ENCODE data around the gene FAM53A. TPM values are rescaled to one million over a fixed set of nuclear protein-coding genes. Genes with fewer than 3 reads are reported as not detected.

FAM53A gene
- total and polyA plus RNA-seq, 2 of the 4 experiments (the other 2 are of a cell fraction): 2.0 to 3.1 TPM

- TF ChIP-seq CTCF (conservative IDR thresholded peaks at IDR 0.05; ENCODE audit: low read depth, low read length): no peak
Observed at GRCh38 chr4:1627417-1628313, 56.4 kb downstream of the FAM53A start (continued).

GRCh38 chr4:1626941-1627340 lies 57.2 kb downstream of the FAM53A start:
- H3K4me3 ChIP-seq (ENCODE audit: insufficient read depth, low read depth, low read length): no peak overlapping the region
- no peaks in the 10 kb centered on the region for H3K36me3 ChIP-seq (ENCODE audit: control insufficient read depth, insufficient read depth, low read length)
- intact Hi-C loops (cut with micrococcal nuclease): no loop called here
- H4K91ac ChIP-seq (ENCODE audit: insufficient read depth, low read depth, low read length): no peak overlapping the region
- H2BK20ac ChIP-seq (ENCODE audit: low read depth, low read length): no peak overlapping the region
- dilution Hi-C loops (cut with HindIII; ENCODE audit: low sequenced_read_pairs, unreplicated experiment): no loop called here
- WGBS, 2 experiments (ENCODE audit: extremely low coverage in 2 of 2, insufficient read length in 1 of 2): 80% methylated on average over 1 of the region's 9 CpGs; no CpG with 5 or more reads in 1 of the 2 experiments
- no peak overlapping the region for H3K27ac ChIP-seq (ENCODE audit: insufficient read depth, low read length)
- H4K5ac ChIP-seq (ENCODE audit: low read depth, low read length): no peak overlapping the region
- POLR2A ChIA-PET (ENCODE audit: unreplicated experiment): no interaction called here
- no peak overlapping the region for H3K18ac ChIP-seq (ENCODE audit: low read depth, low read length)
- H2AK5ac ChIP-seq (ENCODE audit: low read depth, low read length): no peak overlapping the region
- H3K4me2 ChIP-seq (ENCODE audit: low read depth, low read length): no peak overlapping the region
- no peaks in the 10 kb centered on the region for H3K4me1 ChIP-seq (ENCODE audit: control insufficient read depth, insufficient read depth, low read length)
- CTCF ChIA-PET: no interaction called here
- no peak for DNase-seq
- H3K14ac ChIP-seq (replicated peaks; ENCODE audit: low read depth, low read length): no peak overlapping the region
- H3K9me3 ChIP-seq (ENCODE audit: control insufficient read depth, insufficient read depth, low read length): no peaks in the 10 kb centered on the region
- no peaks in the 10 kb centered on the region; the same call in 1 of the 2 replicates for H4K20me1 ChIP-seq (ENCODE audit: insufficient read depth, low read length)
- BruUV-seq (replicated peaks): no TSS peak
- no peak overlapping the region for H2AFZ ChIP-seq (replicated peaks; ENCODE audit: low read length, poor library complexity)
- H2BK15ac ChIP-seq (ENCODE audit: low read depth, low read length): no peak overlapping the region
- no peak overlapping the region for H3K9ac ChIP-seq (ENCODE audit: low read depth, low read length)
- H3K79me1 ChIP-seq (ENCODE audit: low read depth in 1 of 2, low read length in 2 of 2): no peaks in the 10 kb centered on the region
- H2BK120ac ChIP-seq (ENCODE audit: low read depth, low read length): no peak overlapping the region
- no peak for ATAC-seq (ENCODE audit: low read depth)
- no peak overlapping the region for H3K4ac ChIP-seq (ENCODE audit: low read depth, low read length)
- H3K56ac ChIP-seq (ENCODE audit: extremely low read depth, insufficient read depth, low read length): no peak overlapping the region
- no peak overlapping the region for H4K8ac ChIP-seq (ENCODE audit: low read depth in 2 of 2, low read length in 2 of 2)
- in situ Hi-C loops (cut with MboI; ENCODE audit: low sequenced_read_pairs): loop anchor here (25.0 kb wide), 1 partner anchor 465 kb away; the partner anchor contains the start of gene SPON2
- H2AK9ac ChIP-seq (replicated peaks; ENCODE audit: low read depth, low read length, poor library complexity): no peak overlapping the region
- H3K27me3 ChIP-seq (ENCODE audit: control insufficient read depth, insufficient read depth, low read length): no peaks in the 10 kb centered on the region
- H2BK5ac ChIP-seq (ENCODE audit: low read depth, low read length, poor library complexity, severe bottlenecking): no peak overlapping the region
- no peak overlapping the region for H3K23ac ChIP-seq (ENCODE audit: low read depth, low read length)
- H3K9me1 ChIP-seq (ENCODE audit: insufficient read depth, low read length): no peaks in the 10 kb centered on the region
- no peak for TF ChIP-seq RAD21 (IDR thresholded peaks at IDR 0.05; ENCODE audit: low read length)
- no peak for TF ChIP-seq ELK1 (IDR thresholded peaks at IDR 0.05; ENCODE audit: borderline replicate concordance, low read depth, low read length)
- TF ChIP-seq USF2 (IDR thresholded peaks at IDR 0.05; ENCODE audit: low read depth, low read length): no peak
- TF ChIP-seq MXI1 (IDR thresholded peaks at IDR 0.05; ENCODE audit: borderline replicate concordance, low read depth, low read length): no peak
- no peak for TF ChIP-seq MAFK (IDR thresholded peaks at IDR 0.05; ENCODE audit: low read depth, low read length)
- no peak for TF ChIP-seq NFE2L2 (IDR thresholded peaks at IDR 0.05; ENCODE audit: low read depth, low read length)
- no peak for TF ChIP-seq CHD1 (IDR thresholded peaks at IDR 0.05; ENCODE audit: low read depth, low read length)
- TF ChIP-seq MAZ (IDR thresholded peaks at IDR 0.05; ENCODE audit: borderline replicate concordance, low read depth, low read length): no peak
- TF ChIP-seq RCOR1 (IDR thresholded peaks at IDR 0.05; ENCODE audit: insufficient replicate concordance, low read length): no peak
- no peak for TF ChIP-seq CEBPB (IDR thresholded peaks at IDR 0.05; ENCODE audit: low read depth, low read length)
- TF ChIP-seq SMC3 (IDR thresholded peaks at IDR 0.05; ENCODE audit: low read depth, low read length): no peak
